ENCODE measurements around the gene DELE1.

GRCh38 chr5:141940695-141941271, 17.1 kb downstream of the DELE1 start:
- TF ChIP-seq EP300 (IDR thresholded peaks at IDR 0.05), result no peak
- no peak for TF ChIP-seq POLR2A (IDR thresholded peaks at IDR 0.05)
- no peak for TF ChIP-seq CTCF (IDR thresholded peaks at IDR 0.05)
- TF ChIP-seq POLR2AphosphoS5 (IDR thresholded peaks at IDR 0.05), result no peak

Data from gastroesophageal sphincter (tissue), 3 donors.